ENCODE measurements around the gene LHFPL4. TPM values are rescaled to one million over a fixed set of nuclear protein-coding genes. Genes with fewer than 3 reads are reported as not detected.
"Not testable (repeated sequence)": the region's sequence is repeated elsewhere in the genome, so short reads cannot be mapped to it uniquely, and the experiment has no call there.

LHFPL4 gene
- total RNA-seq (2022) (not detected in 2 replicates), Bru-seq, nascent RNA (not detected), BruChase-seq, experiment 1, labeled RNA remaining after a 2-hour chase (percentile 1 among the genes with signal in this experiment), BruChase-seq, experiment 2, labeled RNA remaining after a 6-hour chase (not detected)
- long read RNA-seq: 0 reads

DNA sequence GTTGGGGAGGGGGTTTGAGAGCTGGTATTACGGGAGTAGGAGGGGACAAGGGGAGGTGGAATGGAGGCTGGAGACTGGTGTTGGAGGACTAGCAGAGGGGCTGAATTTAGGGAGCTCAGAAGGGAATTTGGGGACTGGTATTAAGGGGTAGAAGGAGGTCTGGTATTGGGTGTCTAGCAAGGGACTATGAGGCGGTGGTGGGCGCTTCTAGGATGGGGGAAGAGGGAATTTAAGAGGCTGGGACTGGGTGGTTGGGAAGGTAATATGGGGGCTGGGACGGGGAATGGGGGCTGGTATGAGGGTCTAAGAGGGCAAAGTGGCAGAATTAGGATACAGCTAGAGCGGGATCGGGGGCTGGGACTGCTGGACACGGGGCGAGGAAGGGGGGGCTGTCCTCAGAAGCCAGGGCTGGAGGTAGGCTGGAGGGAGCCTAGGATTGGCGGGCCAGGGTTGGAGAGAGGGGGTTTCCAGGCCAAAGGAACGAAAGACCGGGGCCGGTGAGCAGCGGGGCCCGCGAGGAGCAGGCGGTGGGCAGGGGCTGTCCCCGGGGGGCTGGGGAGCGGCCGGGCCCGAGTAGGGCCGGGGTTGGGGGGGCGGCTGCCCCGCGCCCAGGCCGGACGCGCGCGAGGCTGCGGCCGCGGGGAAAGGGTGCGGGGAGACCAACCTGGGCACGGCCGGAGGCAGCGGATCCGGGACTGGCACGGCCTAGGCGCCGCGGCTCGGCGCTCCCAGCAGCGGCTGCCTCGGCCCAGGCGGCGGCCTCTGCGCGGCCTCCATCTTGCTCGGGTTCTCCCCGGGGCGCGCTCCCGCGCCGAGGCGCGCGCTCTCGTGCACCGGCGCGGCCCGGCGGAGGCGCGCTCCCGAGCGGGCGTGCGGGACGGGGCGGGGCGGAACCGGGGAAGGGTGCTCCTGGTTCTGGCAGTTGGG is at the start of gene LHFPL4:
LHFPL4 (minus strand) TSS at position 802 of the 927 bp plus-strand sequence. CDS start 1,143 bp downstream, outside the sequence.
- Histone ChIP-seq H3K4me1 (no peaks in the 10 kb centered on the region), H3K27me3 (replicated peaks; ENCODE audit: control insufficient read depth, insufficient read depth, low read length) (no peaks in the 10 kb centered on the region), H3K36me3 (ENCODE audit: control insufficient read depth, insufficient read depth, low read length) (no peaks in the 10 kb centered on the region), H3K9me3 (no peaks in the 10 kb centered on the region), H3K4me3 (ENCODE audit: low read depth, low read length) (no peak within 1 kb of the TSS)
- Mint-ChIP-seq H3K36me3 (ENCODE audit: insufficient read depth, unreplicated experiment) (no peaks in the 10 kb centered on the region), H3K9me3 (ENCODE audit: unreplicated experiment) (no peaks in the 10 kb centered on the region), H3K4me1 (ENCODE audit: low read depth, unreplicated experiment) (no peaks in the 10 kb centered on the region), H3K27me3 (ENCODE audit: insufficient read depth, unreplicated experiment) (peaks cover 12% of the 10 kb centered on the region), H3K4me3 (ENCODE audit: unreplicated experiment) (no peak within 1 kb of the TSS), H3K27ac (ENCODE audit: unreplicated experiment) (no peak within 1 kb of the TSS)
- BruUV-seq (replicated peaks): no TSS peak
- CTCF ChIA-PET: no interaction called here
- POLR2A ChIA-PET: no interaction called here
- no peak for DNase-seq
- TF ChIP-seq, protein P1, sequence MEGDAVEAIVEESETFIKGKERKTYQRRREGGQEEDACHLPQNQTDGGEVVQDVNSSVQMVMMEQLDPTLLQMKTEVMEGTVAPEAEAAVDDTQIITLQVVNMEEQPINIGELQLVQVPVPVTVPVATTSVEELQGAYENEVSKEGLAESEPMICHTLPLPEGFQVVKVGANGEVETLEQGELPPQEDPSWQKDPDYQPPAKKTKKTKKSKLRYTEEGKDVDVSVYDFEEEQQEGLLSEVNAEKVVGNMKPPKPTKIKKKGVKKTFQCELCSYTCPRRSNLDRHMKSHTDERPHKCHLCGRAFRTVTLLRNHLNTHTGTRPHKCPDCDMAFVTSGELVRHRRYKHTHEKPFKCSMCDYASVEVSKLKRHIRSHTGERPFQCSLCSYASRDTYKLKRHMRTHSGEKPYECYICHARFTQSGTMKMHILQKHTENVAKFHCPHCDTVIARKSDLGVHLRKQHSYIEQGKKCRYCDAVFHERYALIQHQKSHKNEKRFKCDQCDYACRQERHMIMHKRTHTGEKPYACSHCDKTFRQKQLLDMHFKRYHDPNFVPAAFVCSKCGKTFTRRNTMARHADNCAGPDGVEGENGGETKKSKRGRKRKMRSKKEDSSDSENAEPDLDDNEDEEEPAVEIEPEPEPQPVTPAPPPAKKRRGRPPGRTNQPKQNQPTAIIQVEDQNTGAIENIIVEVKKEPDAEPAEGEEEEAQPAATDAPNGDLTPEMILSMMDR (IDR thresholded peaks at IDR 0.05; ENCODE audit: insufficient read depth in 1 of 2, low read depth in 1 of 2, low read length in 1 of 2, severe bottlenecking in 1 of 2, unreplicated experiment in 1 of 2): no peak
- intact Hi-C loops (cut with micrococcal nuclease; ENCODE audit: unreplicated experiment): no loop called here

DNA sequence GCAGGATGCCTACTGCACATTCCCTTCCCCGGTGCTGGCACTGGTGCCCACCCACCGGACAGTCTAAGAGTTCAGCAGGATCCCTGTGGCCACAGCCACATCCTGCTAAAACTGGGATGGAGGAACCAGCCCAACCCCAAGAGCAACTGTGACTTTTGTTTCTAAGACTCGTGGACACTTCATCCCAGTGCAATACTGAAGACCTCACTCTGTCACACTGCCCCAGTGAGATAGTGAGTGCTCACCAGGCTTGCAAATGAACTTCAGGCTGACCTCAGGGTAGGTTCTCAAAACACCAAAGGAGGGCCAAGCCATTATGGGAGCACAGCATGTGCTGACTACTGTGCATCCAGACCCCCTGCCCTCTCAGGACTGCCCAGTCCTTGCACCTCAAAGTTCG is 49.0 kb upstream of the LHFPL4 start:
- no TSS peak for BruUV-seq (replicated peaks)
- no peaks in the 10 kb centered on the region for H3K27me3 Mint-ChIP-seq (ENCODE audit: insufficient read depth, unreplicated experiment)
- Histone ChIP-seq H3K36me3 (ENCODE audit: control insufficient read depth, insufficient read depth, low read length) (no peaks in the 10 kb centered on the region), H3K4me1 (no peaks in the 10 kb centered on the region), H3K4me3 (ENCODE audit: low read depth, low read length) (no peak overlapping the region), H3K27me3 (replicated peaks; ENCODE audit: control insufficient read depth, insufficient read depth, low read length) (no peaks in the 10 kb centered on the region), H3K9me3 (peaks cover 10% of the 10 kb centered on the region; the same call in 1 of the 2 replicates)
- H3K4me1 Mint-ChIP-seq (ENCODE audit: low read depth, unreplicated experiment): no peaks in the 10 kb centered on the region
- ChIA-PET CTCF (no interaction called here), POLR2A (no interaction called here)
- TF ChIP-seq, protein P1 (IDR thresholded peaks at IDR 0.05; ENCODE audit: insufficient read depth in 1 of 2, low read depth in 1 of 2, low read length in 1 of 2, severe bottlenecking in 1 of 2, unreplicated experiment in 1 of 2): no peak
- DNase-seq: no peak
- intact Hi-C loops (cut with micrococcal nuclease; ENCODE audit: unreplicated experiment): no loop called here
- H3K27ac Mint-ChIP-seq (ENCODE audit: unreplicated experiment): no peak overlapping the region
- no peaks in the 10 kb centered on the region for H3K36me3 Mint-ChIP-seq (ENCODE audit: insufficient read depth, unreplicated experiment)
- peaks cover 14% of the 10 kb centered on the region for H3K9me3 Mint-ChIP-seq (ENCODE audit: unreplicated experiment)
- no peak overlapping the region for H3K4me3 Mint-ChIP-seq (ENCODE audit: unreplicated experiment)

DNA sequence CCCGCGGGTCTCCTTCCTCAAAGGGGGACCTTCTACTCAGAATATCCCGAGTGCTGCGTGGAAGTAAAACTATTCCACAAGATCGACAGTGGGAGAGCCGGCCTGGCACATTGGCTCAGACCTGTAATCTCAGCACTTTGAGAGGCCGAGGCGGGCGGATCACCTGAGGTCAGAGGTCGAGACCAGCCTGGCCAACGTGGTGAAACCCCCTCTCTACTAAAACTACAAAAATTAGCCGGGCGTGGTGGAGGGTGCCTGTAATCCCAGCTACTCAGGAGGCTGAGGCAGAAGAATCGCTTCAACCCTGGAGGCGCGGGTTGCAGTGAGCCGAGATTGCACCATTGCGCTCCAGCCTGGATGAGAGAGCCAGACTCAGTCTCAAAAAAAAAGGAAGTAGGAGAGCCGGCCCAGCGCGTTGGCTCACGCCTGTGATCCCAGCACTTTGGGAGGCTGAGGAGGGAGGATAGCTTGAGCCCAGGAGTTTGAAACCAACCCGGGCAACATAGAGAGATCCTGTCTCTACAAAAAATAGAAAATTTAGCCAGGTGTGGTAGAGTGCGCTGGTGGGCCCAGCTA is 47.5 kb upstream of the LHFPL4 start:
- H3K4me1 ChIP-seq; H3K27me3 Mint-ChIP-seq (ENCODE audit: insufficient read depth, unreplicated experiment); DNase-seq; POLR2A ChIA-PET; H3K27me3 ChIP-seq (replicated peaks; ENCODE audit: control insufficient read depth, insufficient read depth, low read length); H3K4me3 Mint-ChIP-seq (ENCODE audit: unreplicated experiment); H3K4me3 ChIP-seq (ENCODE audit: low read depth, low read length); H3K4me1 Mint-ChIP-seq (ENCODE audit: low read depth, unreplicated experiment); CTCF ChIA-PET; H3K36me3 Mint-ChIP-seq (ENCODE audit: insufficient read depth, unreplicated experiment); H3K9me3 Mint-ChIP-seq (ENCODE audit: unreplicated experiment); BruUV-seq (replicated peaks); H3K36me3 ChIP-seq (ENCODE audit: control insufficient read depth, insufficient read depth, low read length); H3K27ac Mint-ChIP-seq (ENCODE audit: unreplicated experiment); intact Hi-C loops (cut with micrococcal nuclease; ENCODE audit: unreplicated experiment); H3K9me3 ChIP-seq: not testable (repeated sequence)
